ENCODE data around the gene GNG10.
"Not testable (repeated sequence)": the region's sequence is repeated elsewhere in the genome, so short reads cannot be mapped to it uniquely, and the experiment has no call there.

Gene GNG10

DNA sequence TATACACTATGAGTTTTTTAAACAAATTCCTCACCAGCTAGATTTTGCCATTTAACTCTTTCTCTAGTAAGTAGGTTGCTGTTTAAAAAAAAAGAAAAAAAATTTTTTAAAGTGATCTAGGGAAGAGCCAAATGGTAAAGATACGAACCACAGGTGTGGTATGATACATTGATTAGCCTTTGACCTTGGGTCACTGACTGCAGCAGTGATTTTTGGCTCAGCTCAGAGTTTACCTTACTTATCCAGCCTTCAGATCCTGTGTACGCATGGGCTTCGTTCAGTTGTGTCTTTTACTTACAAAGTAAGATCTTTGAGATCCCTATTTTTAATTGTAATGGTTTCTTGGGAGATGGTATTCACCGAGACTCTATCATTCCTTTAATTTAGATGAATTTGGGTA, 12.4 kb upstream of the GNG10 start:
- DNase-seq (ENCODE audit: low read depth in 2 of 2): no peak

DNA sequence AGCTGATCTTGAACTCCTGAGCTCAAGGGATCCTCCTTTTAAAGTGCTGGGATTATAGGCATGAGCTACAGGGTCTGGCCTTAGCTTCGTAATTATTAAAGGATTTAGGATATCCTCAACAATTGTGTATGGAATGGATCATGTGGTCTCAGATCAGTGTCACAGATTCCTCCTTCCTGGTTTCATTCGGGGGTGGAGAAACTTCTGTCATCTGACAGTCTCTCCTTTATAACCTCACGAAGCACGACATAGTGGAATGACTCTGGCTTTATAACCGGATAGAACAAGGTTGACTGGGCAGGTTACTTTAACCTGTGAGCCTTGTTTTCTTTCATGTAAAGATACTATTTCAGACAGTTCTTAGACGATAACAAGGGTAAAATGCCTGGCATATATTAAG, 4.4 kb upstream of the GNG10 start:
- DNase-seq (ENCODE audit: low read depth in 2 of 2): no peak

DNA sequence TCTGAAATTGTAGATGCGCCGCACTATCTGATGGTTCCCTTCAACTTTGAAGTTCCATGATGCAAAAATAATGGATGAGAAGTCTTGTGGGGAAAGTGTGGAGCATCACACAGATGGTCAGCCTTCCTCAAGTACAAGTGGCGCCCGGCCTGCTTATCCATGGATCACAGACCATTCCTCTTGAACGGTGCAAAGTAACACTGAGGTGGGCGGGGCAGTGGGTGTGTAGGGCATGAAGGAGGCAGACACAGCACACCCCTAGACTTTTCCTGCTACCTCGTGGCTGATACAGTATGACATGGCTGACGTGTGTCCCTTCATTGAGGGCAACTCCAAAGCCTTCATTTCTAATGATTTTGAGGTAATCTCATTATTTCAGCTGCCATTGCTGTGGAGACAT, 2.5 kb upstream of the GNG10 start:
- DNase-seq (ENCODE audit: low read depth in 2 of 2): no peak

DNA sequence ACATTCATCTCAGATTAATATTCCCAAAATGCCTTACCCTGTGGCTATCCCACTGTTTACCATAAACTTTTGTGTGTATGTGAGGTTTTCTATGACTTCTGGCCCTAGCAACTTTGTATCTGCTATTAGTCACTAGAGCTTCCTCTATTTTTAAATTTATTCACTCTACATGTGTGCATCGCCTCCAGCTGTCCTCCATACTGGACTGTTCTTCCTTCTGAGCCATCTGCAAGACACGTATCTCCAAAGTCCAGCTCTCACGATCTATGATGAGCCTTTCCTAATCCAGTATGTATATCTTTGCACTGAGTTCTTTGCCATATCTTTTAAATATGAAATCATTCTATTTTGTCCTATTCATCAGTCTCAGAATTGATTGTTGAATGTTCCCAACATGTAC, 1.7 kb upstream of the GNG10 start:
- no peak for DNase-seq (ENCODE audit: low read depth in 2 of 2)

DNA sequence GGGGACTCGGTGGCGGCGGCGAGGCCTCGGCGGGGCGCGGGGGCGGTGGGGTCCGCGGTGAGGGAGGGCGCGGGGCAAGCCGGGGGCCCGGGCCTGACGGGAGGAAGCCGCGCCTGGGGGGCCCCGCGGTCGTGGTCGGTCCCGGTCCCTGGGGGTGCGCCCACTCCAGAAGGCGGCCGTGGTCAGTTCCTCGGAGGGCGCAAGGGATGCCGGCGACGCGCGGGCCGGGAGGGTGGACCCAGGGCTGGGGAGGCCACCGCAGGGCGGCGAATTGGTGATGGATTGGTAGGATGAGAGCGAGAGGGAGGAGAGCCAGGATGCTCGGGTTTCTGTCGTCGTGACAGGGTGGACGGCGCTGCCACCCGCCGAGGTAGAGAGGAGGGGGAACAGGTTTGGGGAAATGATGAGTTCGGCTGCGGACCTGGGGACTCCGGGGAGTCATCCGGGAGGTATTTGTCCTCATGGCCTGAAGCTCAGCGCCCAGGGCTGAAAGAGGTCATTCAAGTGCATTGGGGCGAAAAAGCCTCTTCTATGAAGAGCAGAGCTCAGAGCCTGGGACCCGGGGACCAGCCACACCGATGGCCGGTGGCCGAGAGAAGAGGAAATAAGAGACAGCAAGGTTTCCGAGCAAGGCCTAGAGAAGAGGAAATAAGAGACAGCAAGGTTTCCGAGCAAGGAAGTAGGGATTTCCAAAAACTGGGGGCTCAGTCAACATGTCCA, 557 bp downstream of the GNG10 start:
- DNase-seq (ENCODE audit: low read depth in 2 of 2): peak in 1 of 2 donors; percentile 14

DNA sequence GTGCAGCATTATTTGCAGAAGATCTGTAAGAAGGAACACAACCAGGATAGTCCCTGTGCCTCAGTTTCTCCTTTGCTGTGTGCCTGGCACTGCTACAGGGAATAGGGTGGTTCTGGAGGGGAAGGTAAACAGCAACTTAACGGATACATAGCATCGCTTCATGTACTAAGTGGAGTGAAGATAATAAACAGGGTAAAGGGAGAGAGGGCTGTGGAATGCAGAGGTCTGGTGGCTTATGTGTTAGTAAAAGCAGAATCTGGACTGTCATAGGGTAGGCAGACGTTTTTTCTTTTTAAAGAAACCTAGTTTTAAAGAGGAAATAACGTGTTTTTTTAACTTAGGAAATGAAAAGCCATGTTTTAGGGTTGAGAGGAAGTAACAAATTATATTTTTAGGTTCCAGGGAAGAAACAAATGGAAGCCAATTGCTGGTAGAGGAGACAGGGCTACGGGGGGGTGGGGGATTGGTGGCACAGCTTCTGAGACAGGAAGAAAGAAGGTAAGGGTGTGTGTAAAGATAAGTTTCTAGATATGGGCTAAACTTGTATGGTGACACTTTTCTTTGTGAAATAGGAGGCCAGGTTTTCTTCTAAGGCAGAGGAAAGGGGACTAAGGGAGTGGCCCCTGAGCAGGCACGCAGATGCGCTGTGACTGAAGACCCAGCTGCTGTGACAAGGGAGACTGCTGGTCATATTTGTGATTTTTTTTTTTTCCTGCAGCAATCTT, 1.3 kb downstream of the GNG10 start:
- DNase-seq (ENCODE audit: low read depth in 2 of 2): no peak

DNA sequence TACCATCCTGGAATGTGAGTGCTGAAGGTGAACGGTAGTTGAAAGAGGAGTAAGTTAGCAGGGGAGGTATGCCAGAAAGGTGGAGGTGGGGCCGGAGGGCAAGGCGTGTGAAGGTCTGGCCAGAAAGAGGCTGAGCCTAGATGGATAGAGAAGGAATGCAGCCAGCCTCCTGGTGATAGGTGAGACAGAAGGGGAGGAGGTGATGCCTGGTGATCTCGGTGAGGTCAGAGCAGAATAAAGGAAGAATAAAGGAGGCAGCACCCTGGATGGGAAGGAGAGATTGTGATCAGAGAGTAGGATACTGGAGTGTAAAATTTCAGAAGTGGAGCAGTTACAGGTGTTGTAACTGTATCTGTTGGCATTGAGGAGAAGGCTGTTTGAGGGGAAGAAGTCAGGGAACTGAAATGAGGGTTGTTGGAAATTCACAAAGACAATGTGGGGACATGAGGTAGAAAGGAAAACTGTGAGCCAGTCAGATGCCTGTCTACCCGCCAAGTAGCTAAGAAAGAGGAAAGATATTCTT, 2.0 kb downstream of the GNG10 start:
- no peak for DNase-seq (ENCODE audit: low read depth in 2 of 2)

DNA sequence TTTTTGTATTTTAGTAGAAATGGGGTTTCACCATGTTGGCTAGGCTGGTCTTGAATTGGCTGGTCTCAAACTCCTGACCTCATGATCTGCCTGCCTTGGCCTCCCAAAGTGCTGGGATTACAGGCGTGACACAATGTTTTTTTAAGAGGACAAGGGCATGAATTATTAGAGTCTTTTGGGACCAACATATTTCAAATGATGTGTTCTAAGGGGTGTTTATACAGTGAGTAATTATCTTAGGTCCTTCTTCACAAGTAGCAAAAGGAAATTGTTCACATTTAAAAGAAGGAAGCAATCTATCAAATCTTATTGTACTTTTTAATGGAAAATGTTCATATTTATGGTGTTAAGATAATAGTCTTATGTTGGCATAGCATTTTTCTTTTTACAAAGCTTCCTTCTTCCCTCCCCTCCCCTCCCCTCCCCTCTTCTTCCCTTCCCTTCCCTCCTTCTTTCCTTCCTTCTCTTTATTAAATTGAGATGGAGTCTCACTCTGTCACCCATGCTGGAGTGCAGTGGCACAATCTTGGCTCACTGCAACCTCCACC, 6.7 kb downstream of the GNG10 start:
- DNase-seq (ENCODE audit: low read depth in 2 of 2): no peak

DNA sequence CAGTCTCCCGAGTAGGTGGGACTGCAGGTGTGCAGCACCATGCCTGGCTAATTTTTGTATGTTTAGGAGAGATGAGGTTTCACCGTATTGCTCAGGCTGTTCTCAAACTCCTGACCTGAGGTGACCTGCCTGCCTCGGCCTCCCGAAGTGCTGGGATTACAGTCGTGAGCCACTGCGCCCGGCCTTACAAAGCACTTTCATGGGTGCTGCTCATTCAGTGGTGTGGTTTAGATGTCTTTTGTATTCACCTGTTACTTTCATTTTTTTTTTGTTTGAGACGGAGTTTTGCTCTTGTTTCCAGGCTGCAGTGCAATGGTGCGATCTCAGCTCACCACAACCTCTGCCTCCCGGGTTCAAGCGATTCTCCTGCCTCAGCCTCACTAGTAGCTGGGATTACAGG, 7.2 kb downstream of the GNG10 start:
- DNase-seq (ENCODE audit: low read depth in 2 of 2): not testable (repeated sequence)

- DNase-seq (ENCODE audit: low read depth in 2 of 2): no peak
Measured at GRCh38 chr9:111674319-111674718, 12.9 kb downstream of the GNG10 start.

DNA sequence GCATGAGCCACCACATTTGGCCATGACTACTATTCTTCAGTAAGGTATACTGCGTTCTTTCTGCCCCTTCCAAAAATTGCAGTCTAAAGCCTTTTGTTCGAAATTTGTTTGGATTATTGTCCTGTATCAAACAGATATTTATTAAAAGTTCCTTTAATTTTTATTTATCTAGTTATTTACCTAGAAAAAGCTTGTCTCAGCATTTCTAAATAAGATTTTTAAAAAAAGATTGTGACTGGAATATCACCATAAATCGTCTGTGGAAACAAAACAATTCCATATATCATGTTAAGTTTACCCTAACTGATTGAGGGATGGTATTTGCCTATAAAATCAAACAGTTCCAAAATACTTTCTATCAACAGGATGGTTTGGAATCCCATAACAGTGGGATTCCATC, 14.7 kb downstream of the GNG10 start:
- no peak for DNase-seq (ENCODE audit: low read depth in 2 of 2)

GRCh38 chr9:111678293-111678692, 16.9 kb downstream of the GNG10 start:
- DNase-seq (ENCODE audit: low read depth in 2 of 2): no peak

DNA sequence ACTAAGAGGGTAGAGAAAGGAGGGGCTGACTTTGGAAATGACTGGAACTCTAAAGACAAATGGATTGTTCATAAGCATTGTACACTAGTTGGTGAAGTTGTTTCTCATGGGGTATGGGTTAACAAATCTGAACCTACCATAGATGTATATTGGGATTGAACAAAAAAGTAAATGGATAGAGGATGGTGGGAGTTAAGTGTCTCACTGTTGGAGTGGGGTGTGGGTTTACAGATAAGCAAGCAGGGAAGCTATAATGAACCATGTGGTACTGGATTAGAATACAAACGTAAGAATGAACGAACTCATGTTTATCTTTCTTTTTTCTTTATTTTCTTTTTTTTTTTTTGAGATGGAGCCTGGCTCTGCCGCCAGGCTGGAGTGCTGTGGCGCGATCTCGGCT, 17.8 kb downstream of the GNG10 start:
- no peak for DNase-seq (ENCODE audit: low read depth in 2 of 2)

DNA sequence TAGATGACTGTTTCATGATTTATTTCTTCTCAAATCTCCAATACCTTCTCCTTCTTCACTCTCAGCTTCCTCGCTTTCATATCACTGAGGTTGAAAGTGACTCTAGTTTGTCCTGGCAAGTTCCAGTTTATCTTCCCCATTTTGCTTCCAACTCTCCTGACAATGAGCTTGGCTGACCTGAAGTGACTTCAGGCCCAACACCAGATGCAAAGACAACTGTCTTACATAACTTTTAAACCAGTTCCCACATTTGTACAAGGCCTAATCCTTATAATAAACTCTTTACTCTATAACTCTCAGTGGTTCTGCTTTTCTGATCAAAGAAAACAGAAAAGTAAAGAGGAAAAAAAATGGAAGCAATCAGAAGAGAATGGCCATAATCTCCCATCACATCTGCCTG, 22.0 kb downstream of the GNG10 start:
- no peak for DNase-seq (ENCODE audit: low read depth in 2 of 2)

- no peak for DNase-seq (ENCODE audit: low read depth in 2 of 2)
Measured at GRCh38 chr9:111691672-111692329, 30.4 kb downstream of the GNG10 start.

DNA sequence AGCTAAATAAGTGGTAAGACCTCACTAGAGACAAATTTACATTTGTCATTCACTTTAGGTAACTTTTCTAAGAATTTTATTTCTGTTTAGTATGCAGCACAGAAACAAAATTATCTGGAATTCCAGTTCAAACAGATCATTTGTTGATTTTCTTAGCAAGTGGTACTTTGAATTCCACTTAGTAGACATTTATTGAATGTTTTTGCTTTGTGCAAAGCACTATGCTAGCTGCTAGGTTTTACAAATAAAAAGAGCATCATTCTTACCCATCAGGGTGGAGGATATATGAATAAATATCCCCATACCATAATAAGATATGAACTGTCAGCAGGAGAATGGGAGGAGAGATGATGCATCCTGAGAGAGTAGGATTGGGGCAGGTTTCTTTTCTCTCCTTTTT, 35.4 kb downstream of the GNG10 start:
- no peak for DNase-seq (ENCODE audit: low read depth in 2 of 2)

DNA sequence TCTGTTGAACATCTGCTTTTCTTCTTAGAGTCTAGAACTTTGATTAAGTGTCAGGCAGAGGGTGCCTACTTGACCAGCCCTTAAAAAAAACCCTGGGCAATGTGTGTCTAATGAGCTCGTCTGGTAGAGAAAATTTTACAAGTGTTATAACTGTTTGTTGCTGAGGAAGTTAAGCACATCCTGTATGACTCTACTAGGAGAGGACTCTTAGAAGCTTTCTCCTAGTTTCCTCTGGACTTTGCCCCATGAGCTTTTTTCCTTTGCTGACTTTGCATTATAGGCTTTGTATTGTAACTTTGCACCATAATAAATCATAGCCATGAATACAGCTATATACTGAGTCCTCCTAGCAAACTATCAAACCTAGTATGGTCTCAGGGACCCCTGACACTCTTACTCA, 39.4 kb downstream of the GNG10 start:
- no peak for DNase-seq (ENCODE audit: low read depth in 2 of 2)

DNA sequence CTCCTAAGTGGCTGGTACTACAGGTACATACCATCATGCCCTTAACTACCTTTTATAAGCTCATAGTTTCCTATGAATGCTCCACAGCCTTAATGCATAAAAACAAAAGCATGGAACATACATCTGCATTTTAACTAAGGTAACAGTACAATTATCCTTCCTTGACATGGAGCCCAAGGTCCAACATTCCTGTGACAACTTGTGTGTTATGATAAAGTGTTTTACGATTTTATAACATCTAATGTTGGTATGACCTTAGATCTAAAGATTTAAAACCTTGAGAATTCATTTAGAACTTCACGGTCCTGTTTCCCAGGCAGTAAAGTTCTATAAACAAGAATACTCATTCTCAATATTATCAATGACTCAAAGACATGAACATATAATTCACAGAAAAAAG, 43.1 kb downstream of the GNG10 start:
- no peak for DNase-seq (ENCODE audit: low read depth in 2 of 2)

DNA sequence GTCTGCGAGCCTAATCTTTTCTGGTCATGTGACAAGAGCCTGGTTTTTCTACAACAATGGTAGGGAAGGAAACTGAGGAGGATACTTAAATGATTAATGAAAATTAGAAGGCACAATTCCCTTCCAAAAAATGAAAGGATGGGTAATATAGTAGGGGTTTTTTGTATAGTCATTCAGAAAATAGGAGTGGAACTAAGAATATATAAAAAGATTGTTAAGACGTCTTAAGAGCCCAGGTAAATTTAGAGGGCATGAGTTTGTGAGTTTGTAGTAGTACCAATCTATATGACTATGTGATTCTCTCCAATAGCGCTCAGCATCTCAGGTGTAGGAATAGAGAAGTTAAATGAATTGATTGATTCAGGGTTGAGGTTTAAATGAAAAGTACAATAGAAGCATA, 50.1 kb downstream of the GNG10 start:
- DNase-seq (ENCODE audit: low read depth in 2 of 2): no peak

DNA sequence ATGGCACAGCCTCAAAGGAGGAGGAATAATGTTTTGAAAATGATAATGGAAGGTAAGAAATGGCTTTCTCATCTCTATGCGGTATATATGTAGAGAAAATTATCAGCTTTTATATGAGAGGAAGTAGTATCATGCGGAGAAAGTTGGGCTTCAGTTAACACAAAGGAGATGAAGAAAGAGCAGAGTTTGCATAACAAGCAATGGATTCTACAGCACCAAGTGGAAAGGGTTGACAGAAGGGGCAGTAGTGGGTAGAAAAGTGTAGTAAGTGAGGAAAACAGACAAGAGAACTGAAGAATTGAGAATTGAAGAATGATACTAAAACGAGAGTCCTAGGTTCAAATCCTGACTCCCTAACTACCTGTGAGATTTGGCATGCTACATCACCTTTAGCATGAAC, 51.0 kb downstream of the GNG10 start:
- DNase-seq (ENCODE audit: low read depth in 2 of 2): no peak

DNA sequence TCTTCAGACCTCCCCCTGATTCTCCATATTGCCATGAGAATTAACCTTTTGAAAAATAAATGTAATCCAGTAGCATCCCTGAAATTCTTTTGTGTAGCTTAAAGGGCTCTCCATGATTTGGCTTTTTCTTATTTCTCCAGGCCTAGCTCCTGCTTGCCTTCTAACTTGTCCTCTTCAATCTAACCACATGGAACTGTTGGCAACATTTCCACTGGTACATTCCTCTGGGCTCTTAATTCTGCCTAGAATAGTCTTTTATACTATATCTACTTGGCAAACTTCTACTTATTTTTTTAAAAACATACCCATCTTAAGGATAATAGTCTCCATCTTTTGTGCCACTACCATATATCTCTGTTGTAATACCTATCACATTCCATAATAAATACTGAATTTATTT, 54.1 kb downstream of the GNG10 start:
- DNase-seq (ENCODE audit: low read depth in 2 of 2): no peak

GRCh38 chr9:111719541-111719940, 58.1 kb downstream of the GNG10 start:
- DNase-seq (ENCODE audit: low read depth in 2 of 2): no peak

All from stimulated activated CD8-positive, alpha-beta memory T cell treated with anti-CD3 and anti-CD28 coated beads, Interleukin-7, amount 100 ng/mL, for 4 hours (primary cell).